AG09309 (cell line): ENCODE measurements around the gene CIZ1.

Experiments used
- DNase-seq: peaks from one replicate; pipeline ENCODE4 v3.0.0-alpha.2; 2010; ENCODE audit warnings: low read depth
- H3K4me3 ChIP-seq: 2 replicates; pipeline ENCODE4 v1.5.1; 2011; ENCODE audit warnings: mild to moderate bottlenecking, low read depth, low read length, moderate library complexity; ENCODE audit not compliant: control insufficient read depth
- TF ChIP-seq, protein P1 (sequence below): IDR thresholded peaks from 2 replicates; pipeline ENCODE4 v1.5.1; 2011; ENCODE audit warnings: mild to moderate bottlenecking, low read depth, low read length, inconsistent platforms; ENCODE audit not compliant: insufficient read depth, control insufficient read depth; ENCODE audit errors: missing control alignments

The CIZ1 gene

DNA sequence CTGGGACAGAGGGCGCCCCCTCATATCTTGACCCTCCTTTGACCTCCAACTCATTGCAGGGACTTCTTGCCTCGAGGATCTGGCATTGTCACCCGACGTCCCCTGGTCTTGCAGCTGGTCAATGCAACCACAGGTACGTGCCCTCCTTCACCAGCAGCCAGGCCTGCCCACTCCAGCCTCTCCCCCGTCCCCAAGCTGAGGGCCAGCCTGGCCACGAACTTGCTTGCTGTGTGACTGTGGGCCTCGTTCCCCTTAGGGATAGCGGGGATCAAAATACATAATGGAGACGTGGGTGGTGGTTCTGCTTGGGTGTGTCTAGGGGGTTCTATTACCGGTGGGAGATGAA, 26.8 kb upstream of the CIZ1 start:
- no peak overlapping the region for H3K4me3 ChIP-seq
- no peak for DNase-seq
- TF ChIP-seq, protein P1, sequence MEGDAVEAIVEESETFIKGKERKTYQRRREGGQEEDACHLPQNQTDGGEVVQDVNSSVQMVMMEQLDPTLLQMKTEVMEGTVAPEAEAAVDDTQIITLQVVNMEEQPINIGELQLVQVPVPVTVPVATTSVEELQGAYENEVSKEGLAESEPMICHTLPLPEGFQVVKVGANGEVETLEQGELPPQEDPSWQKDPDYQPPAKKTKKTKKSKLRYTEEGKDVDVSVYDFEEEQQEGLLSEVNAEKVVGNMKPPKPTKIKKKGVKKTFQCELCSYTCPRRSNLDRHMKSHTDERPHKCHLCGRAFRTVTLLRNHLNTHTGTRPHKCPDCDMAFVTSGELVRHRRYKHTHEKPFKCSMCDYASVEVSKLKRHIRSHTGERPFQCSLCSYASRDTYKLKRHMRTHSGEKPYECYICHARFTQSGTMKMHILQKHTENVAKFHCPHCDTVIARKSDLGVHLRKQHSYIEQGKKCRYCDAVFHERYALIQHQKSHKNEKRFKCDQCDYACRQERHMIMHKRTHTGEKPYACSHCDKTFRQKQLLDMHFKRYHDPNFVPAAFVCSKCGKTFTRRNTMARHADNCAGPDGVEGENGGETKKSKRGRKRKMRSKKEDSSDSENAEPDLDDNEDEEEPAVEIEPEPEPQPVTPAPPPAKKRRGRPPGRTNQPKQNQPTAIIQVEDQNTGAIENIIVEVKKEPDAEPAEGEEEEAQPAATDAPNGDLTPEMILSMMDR: no peak

DNA sequence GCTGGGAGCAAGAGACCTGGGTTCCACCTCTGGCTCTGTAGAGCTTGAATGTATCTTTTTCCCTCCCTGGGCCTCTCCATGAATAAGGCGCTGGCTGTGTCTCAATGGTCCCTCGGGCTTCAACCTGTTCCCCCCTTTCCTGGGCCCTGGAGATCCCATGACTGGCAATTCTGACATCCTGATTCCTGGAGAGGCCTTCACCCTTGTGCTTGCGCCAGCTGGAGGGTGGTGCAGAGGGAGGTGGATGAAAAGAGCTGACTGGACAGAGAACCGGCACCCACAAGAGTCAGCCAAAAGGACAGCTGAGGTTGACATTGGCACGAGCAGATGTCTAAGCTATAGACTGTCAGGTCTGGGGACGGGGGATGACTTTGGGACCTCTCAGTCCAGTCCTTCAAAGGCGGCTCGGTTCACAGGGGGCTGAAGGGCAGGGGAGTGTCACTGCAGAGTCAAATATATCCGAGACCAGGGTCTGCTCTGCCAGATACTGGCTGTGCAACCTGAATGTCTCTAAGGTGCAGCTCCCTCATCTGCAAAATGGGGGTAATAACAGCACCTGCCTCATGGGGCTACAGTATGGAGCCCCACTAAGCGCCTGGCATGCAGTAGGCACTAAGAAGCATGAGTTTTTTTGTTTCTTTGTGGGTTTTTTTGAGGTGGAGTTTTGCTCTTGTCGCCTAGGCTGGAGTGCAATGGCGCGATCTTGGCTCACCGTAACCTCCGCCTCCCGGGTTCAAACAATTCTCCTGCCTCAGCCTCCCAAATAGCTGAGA, 25.6 kb upstream of the CIZ1 start:
- TF ChIP-seq, protein P1: no peak
- H3K4me3 ChIP-seq: no peak overlapping the region
- no peak for DNase-seq

DNA sequence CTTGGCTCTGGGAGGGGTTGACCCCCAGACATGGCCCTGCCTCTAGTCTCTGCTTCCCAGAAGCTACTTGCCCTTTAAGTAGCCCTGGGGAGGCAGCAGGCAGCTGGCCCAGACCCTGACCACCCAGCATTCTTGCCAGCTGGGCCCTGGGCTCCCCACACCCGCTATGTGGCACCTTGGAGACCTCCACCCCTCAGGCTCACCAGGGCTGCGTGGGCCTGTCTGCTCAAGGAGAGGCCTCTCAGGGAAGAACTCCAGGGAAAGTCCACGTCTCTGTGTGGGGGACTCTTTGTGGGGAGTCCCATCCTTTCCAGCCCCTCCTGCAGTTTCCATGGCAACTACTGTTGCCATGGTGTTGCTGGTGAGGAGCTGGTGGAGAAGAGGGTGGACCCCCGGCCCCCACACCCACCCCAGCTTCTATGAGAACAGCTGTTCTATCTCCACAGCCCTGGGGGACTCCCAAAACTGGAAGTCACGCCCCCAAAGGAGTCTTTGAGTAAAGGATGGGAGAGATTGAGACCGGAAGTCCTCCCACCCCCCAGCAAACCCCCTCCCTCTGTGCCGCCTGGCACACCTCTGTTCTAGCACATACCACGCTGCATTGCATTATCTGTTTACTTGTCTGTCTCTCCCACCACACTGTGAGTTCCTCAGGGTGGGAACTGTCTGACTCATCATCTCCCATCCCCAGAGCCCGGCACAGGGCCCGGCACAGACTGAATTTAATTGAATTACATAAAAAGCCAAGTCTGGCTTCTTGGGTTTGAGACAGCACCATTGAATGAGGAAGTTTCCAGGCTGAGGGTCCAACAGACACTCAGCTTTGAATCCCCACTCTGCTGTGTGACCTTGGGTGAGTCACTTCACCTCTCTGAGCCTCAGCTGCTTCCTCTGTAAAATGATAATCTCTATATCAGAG, 24.4 kb upstream of the CIZ1 start:
- TF ChIP-seq, protein P1: no peak
- H3K4me3 ChIP-seq: no peak overlapping the region
- DNase-seq: peak; percentile 57

DNA sequence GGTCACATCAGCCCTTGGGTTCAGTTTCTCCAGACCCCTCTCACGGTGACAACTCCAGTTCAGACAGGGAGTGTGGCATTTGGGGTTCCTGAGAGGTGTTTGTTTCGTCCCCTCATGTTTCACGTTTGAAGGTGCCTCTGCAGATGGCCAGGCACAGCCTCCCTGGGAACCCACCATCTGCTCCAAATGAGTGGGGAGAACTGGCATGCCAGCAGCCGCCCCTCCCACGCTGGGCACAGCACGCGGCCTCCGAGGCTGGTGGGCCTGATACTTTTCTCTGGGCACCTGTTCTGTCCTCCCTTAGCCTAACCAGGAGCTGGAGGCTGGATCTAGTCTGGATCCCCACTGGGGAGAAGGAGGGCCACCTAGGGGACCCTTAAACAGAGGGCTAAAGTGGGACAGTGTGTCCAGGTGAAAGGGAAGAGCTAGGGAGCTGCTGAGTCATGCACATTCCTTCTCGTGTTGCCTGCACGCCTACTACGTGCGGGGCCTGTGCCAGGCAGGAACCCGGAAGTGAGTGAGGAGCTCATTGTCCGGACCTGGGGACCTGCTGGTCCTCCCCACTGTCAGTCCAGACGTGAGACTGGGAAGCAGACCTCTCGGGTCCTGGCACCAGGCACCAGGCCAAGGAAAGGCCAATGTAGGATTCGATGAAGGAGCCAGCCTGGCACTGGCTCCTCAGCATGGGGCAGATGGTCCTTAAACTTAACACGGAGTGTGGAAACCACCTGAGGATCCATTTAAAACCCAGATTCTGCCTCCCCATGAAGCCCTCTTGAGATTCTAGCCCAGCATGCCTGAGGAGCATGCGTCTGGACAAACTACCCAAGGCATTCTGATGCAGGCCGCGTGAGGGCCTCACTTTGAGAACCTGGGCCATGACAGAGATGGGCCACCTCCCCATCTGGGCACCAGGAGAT, 23.5 kb upstream of the CIZ1 start:
- TF ChIP-seq, protein P1: no peak
- DNase-seq: no peak
- no peak overlapping the region for H3K4me3 ChIP-seq

DNA sequence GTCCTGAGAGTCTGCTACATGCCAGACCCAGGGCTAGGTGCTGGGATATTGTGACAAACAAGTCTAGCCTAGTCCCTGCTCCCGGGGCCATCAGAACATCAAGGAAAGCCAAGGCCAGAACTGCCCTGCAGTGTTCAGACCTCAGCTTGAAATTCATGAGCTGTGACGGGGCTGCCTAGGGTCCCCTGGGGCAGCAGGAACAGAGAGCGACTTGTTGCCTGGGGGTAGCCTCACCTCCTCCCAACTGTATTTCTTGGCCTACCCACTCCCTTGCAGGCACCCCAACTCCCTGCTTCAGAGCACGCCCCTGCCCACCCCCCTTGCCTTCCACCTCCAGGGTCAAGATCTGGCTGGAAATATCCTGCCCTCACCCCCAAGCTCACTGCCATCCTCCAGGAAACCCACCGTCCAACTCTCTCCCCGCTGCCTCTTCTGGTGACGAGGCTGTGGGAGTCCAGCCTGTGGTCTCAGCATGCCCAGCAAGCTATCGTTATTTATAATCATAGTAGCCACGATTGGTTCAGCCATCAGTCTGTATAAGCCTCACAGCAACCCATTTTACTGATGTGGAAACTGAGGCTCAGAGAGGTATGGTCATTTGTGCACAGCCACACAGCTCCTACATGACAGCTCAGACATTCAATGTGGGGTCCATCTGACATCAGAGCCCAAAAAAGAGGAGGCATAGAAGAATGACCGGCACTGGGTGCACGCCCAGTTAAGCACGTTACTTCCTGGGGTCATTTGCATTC, 22.6 kb upstream of the CIZ1 start:
- no peak for DNase-seq
- TF ChIP-seq, protein P1: no peak
- H3K4me3 ChIP-seq: no peak overlapping the region

DNA sequence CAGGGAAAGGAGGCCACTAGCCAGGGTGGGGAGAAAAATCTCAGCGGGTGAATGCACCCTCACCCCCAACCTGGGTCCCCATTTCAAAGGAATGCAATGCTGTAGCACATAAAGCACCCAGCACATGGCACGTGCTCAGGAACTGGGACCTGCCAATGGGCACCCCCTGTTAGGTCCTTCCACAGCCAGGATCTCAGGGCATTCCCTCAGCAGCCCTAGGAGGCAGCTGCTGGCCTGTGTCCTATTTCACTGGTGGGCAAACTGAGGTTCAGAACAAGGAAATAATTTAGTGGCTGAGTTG, 20.6 kb upstream of the CIZ1 start:
- no peak overlapping the region for H3K4me3 ChIP-seq
- DNase-seq: no peak
- TF ChIP-seq, protein P1: no peak
